ENCODE results near the gene PTX4.

PTX4 gene

DNA sequence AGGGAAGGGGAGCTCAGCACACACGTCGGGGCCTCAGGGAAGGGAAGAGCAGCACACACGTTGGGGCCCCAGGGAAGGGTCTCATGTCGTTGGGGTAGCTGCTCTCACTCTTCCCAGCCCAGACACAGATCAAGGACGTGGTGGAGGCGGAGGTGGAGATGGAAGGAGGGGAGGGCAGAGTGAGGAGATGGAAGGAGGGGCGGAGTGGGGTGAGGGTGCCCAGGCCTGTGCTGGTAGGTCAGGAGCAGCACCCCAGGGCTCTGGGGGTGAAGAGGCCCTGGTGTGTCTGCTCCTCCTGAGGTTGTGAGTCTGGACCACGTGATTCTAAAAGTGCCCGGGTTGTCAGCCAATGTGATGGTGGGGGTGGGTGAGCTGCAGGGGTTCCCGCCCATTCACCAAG lies 28.8 kb downstream of the PTX4 start:
- no peak for DNase-seq (ENCODE audit: low read depth in 2 of 2)

DNA sequence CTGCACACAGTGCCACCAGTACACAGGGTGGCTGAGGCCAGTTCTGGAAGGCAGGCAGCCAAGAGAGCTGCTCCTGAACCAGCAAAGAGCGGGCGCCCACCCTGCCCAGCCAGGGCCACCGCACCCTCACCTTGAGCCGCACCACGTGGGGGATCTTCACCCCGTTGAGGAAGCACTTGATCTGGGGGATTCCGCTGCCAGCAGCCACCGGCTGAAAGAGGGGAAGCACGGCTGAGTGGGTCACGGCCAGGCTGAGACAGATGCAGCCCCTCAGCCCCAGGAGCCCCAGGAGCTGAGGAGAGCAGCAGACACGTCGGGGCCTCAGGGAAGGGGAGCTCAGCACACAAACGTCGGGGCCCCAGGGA lies 29.8 kb downstream of the PTX4 start:
- no peak for DNase-seq (ENCODE audit: low read depth in 2 of 2)

DNA sequence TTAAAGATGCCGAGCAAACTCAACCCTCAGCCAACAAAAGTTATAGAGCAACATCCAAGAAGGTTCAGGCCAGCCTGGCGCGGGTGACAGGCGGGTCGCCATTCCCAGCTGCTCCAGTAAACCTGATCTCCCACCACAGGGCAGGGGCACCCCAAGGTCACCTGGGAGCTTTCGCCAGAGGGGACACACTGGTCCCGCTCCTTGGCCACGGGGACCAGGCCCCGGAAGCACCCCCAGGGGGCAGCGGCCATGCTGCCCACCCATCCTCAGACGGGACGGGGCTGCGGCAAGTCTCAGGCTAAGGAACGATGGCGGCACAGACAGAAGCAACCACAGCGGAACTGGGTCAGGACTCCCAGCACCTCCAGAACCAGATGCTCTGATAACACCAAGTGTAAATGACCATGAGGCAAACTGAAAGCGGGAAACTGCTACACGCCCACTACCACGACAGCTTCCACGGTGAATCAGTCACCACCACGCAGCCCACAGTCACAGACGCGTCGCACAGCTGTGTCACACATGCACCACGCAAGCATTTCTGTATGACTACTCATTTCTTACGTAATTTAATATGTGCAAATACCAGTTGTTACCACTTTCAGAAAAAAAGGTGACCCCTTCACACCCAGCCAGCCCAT lies 30.3 kb downstream of the PTX4 start:
- no peak for DNase-seq (ENCODE audit: low read depth in 2 of 2)

DNA sequence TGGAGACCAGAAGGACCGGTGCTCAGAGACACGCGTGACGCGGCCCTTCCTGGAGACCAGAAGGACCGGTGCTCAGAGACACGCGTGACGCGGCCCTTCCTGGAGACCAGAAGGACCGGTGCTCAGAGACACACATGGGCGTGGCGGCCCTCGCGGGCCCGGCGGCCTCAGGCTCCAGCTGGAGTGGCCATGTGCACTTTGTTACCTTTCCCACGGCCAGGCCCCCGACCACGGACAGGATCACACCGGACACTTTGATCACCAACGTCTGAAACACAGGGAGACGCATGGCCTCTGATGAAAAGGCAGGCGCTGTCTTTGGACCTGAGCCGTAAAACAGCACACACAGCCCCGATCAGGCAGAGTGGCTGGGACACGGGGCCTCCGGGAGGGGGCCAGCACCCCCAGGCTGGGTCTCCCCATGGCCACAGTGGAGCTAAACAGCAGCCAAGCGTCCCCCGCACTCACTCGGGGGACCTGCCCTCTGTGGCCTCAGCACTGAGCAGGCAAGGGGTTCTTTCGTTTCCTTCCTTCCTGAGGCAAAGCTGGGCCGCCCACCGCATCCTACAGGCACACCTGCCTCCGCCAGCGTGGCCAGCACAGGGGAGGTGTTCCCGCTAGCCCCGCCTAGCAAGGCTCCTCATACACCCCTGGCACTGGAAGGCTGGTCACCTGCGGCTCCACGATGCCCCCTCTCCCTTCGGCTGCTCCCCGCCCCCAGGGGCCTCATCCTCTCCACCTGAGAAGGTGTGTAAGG lies 31.1 kb downstream of the PTX4 start:
- no peak for DNase-seq (ENCODE audit: low read depth in 2 of 2)

DNA sequence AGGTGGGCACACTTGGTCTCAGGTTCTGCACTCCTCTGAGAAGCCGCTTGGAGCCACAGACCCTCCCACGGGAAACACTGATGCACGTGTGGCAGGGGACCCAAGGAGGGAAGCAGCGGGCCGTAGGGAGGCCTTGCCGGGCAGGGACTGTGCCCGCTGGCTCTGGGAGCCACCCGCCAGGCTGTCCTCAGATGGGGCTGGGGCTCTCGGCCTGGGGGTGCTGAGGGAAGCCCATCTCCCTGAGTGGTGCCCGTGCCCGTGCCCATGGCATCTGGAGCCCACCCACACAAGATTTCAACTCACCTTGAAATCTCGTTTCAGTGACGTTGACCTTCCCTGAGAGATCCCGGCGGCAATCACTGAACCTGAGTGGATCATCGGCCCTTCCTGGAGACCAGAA lies 31.8 kb downstream of the PTX4 start:
- no peak for DNase-seq (ENCODE audit: low read depth in 2 of 2)

DNA sequence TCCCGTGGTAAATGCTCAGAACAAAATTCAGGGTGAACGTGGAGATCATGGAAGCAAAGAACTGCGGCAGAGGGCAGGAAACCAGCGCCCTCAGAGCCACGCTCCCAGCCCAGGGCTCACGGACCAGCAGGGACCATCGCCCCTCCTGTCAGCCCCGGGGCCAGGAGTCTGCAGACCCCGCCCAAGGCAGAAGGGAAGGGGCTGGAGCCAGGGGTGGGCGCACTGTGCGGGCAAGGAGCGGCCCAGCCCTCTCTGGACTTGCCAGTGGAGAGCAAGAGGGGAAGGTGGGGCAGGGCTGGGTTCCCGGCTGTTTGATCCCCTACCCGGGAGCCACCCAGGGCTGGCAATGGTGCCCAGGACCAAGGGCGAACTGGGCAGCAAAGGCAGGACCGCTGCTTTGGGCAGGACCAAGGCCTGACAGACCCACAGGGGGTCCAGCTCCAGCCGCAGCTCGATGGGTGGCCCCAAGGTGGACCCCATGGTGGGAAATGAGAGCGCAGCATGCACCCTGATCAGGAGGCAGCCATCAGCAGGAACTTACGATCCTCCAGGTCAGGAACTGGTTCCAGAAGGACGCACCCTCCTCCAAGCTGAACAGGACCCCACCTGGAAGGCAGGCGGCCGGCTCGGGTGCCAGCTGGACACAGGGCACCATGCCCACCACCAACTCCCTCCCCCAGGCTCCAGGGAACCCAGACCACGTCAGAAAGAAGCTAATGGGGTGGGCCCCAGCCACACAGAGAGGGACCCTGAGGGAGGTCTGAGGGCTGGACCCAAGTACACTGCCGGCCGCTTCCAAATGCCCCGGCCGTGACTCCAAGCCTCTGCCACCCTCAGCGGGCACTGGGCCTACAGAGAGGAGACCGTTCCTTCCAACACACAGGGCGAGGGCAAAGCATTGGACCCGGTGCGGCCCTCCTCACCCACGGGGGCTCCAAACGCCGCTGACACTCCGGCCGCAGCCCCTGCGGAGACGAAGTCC lies 33.3 kb downstream of the PTX4 start:
- DNase-seq (ENCODE audit: low read depth in 2 of 2), result no peak

DNA sequence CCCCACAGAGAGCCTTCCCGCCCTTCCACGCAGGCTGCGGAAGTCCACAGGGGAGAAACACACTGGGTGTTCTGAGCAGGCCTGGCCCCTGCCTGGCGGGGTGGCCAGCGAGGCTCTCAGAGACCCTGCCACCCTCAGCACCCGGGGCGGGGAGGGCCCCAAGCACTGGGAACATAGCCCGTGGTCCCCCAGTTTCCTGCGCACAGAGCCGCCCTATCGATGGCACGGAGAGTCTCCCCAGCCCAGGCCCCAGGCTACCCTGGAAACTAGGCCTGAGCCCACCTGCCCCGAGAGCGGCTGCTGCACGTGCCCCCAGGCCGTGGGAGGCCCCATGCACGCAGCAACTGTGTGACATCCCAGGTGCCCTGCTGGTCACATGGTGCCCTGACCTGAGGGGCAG lies 34.2 kb downstream of the PTX4 start:
- DNase-seq (ENCODE audit: low read depth in 2 of 2), result no peak

DNA sequence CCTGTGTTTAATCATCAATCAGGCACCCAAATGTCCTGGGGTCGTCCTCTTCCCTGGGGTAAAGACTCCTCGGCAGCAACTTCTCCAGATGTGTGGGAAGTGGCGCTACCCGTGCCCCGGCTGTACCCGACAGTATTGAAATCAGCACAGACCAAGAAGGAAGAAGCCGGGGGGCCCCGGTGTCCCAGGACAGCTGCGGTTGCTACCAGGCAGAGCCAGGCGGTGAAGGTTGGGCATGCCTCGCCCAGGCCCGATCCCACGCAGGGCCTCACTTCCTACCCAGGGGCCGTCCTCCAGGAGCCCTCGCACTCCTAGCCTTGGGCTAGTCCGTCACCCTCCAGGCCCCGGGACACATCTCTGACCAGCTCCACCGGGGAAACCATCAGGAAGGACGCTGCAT lies 35.4 kb downstream of the PTX4 start:
- no peak for DNase-seq (ENCODE audit: low read depth in 2 of 2)

DNA sequence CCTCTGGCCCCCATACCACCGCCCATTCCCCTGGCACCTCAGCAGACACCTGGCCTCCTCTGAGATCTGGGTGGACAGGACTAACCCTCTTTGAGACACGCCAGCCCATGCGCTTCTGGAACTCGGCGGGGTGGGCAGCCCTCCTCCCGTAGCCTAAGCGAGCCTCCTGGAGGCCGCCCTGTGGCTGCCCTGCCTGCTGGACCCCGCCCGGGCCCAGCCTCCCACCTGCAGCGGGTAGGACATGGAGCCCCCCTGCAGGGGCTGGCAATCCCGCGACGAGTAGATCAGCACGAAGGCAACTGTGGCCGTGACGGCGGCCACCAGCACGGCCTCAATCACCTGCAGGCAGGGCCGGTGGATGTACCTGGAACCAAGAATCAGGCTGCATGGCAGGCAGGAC lies 36.2 kb downstream of the PTX4 start:
- DNase-seq (ENCODE audit: low read depth in 2 of 2), result no peak

DNA sequence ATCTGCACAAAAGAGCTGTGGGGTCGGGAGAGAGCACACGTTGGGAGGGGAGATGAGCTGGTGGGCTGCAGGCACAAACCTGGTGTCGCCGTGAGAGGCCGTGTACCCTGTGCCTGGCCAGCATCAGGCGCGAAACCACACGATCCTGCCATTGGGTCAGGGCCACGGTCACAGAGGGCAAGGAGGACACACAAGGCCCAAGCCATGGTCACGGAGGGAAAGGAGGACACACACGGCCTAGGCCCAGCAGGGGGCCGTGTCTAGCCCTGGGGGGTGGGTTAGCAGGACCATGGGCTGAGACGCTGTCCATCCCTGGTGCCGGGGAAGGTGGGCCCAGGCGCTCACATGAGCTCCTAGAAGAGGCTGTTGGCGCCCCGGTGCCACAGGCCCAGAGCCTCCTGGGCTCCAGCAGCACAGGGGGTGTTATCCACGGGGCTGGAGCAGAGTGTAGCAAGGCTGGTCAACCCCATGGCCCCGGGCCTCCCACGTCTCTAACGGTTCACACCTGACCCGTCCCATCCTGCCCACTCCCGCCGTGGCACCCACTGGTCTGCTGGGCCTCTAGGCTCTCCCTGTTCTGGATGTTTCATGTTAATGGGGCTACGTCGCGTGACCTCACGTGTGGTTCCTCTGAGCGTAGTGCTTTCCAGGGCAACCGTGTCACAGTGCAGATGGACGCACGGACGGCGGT lies 36.9 kb downstream of the PTX4 start:
- DNase-seq (ENCODE audit: low read depth in 2 of 2), result no peak

DNA sequence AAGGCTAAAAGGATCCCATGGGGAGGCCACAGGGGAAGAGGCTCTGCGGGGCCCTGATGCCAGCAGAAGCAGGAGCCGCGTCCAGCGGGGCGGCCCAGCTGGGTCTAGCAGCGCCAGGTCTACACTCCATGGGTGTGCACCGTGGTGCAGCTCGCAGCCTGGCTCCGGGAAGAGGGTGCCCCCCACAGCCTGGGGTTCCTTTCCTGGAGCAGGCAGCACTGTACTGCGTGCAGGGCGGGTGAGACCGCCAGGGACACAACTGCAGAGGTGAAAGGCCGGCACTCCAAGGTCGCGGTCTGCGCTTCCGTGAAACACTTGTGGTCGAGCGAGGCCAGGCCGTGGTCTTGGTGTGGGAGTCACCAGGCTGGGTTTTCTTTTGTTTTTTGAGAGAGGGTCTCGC lies 37.9 kb downstream of the PTX4 start:
- no peak for DNase-seq (ENCODE audit: low read depth in 2 of 2)

DNA sequence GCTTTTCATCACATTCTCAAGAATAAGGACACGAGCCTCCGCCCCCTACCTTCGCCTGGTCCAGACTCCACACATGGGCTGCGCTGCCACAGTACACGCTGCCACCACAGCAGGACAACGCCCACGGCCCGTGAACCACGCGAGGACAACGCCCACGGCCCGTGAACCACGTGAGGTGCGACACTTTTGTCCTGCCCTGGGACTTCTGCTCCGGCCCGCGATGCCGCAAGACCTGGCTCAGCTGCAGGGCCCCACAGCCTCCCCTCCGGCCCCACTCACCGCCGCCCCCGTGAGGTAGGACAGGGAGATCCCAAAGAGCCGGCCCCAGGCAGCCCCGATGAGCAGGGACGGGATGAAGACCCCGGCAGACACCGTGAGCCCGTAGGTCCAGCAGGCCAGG lies 38.5 kb downstream of the PTX4 start:
- no peak for DNase-seq (ENCODE audit: low read depth in 2 of 2)

DNA sequence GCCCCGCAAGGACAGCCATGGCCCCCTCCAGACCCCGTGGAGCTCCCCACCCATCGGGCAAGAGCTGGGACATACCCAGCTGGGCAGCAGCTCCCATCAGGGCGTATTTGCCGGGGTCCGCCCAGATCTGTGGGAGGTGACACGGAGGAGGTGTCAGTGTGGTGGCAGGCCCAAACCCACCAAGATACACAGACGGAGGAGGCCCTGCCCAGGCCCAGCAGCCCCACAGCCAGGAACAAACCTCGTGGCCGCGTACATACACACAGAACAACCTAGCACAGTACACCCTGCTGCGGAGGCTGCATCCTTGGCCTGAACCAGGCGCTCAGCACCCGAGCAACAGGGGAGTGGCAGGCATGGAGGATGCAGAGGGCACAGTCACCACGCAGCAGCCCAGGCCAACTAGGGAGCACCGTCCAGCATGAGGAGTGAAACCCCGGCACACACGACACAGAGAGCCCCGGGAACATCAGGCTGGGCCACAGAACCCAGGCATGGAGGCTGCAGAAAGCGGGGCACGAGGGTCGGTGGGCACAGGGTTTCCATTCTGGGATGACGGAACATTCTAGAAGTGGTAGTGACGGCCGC lies 39.4 kb downstream of the PTX4 start:
- no peak for DNase-seq (ENCODE audit: low read depth in 2 of 2)

DNA sequence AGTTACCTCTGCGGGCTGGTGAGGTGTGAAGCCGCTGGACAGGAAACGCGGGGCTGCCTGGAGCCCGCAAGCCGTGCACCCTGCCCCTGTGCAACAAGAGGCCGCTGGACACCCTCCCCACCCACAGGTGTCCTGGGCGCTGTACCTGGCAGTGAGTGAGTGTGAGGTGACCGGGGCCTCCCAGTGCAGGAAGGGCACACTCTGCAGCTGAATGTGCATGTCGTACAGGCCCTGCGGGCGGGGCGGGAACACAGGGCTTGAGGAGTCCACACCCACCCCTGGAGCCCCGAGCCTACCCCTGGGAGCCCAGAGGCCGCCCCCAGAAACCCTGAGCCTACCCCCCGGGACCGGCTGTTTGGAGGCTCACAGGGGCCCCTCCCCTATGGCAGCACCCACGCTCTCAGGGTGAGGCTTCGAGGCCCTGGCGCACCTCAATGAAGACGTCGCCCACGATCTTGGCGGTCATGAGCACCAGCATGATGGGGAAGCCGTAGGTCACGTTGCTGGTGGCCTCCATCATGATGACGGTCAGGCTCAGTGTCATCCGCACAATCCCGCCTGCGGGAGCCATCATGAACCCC lies 40.1 kb downstream of the PTX4 start:
- no peak for DNase-seq (ENCODE audit: low read depth in 2 of 2)

DNA sequence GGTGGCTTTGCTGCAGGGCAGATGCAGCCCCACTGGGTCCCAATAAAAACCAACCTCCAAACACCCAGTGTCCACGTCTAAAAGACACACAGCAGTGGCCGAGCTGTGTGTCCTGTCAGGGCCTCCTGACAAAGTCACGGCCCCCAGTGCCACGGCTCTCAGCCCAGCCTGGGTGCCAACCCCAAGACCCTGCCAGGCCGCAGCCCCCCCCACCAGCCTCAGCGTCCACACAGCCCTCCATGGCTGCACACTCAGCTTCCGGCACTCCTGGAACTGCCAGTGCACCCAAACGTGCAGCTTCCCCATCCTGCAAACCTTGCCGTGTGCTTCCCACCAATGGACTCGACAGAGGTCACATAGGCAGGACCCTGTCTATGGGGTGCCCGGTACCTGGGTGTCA lies 40.8 kb downstream of the PTX4 start:
- DNase-seq (ENCODE audit: low read depth in 2 of 2), result no peak

DNA sequence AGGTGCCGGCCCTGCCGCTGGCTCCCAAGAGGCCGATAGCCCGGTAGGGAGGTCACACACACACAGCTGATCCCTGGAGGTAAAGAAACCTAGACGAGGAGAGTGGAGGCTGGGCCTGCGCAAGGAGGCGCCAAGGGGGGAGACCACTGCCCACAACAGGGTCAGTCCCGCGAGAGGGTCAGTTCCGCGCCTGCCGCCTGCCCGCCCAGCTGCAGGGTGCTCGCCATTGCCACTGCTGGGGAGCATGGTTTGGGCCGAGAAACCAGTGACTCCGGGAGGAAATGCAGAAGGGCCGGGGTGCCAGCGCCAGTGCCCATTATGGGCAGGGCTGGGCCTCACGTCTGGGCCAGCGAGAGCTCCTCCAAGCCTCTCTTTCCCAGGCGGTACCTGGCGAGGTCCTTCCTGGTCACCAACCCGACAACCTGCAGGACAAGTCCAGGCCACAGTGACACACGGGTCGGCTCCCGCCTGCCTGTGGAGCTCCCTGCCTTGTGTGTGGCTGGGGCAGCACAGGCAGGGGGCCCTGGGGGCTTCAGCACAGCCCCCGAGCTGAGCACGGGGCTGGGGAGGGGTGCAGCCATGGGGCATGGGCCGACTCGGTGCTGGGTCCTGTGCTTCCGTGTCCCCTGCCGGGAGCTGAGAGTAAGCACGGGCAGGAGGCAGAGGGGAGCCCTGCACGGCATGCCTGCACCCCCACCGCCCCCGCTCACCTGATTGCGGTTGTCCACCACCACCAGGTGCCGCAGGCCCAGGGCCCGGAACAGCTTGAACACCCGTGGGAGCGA lies 42.3 kb downstream of the PTX4 start:
- DNase-seq (ENCODE audit: low read depth in 2 of 2), result no peak

DNA sequence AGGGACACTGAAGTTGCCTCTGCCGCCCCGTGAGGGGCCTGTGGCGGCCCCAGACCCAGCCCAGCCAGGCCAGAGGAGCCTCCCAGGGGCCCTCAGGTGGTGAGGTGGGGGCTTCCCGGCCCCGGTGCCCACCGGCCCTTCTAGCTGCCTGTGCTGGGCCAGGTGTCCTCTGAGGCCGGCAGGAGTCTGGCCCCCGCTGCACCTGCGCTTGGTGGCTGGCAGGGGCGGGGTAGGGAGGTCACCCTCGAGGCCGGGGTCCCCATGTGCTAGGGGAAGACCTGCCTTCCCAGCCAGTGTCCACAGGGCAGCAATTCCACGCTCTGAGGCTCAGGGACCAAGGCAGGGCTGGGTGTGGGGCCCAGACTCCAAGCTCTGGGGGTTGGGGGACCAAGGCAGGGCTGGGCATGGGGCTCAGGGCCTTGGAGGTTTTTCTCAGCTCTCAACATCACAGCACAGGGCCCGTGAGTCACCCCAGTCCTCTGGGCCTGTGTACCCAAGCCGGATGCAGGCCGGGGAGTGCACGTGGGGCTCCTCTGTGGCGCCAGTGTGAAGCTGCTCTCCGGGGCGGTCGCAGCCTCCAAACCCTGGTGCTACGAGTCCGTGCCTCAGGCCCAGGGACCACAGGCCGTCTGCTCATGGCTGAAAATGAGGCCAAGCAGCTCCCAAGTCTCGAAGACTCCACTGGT lies 43.1 kb downstream of the PTX4 start:
- no peak for DNase-seq (ENCODE audit: low read depth in 2 of 2)

DNA sequence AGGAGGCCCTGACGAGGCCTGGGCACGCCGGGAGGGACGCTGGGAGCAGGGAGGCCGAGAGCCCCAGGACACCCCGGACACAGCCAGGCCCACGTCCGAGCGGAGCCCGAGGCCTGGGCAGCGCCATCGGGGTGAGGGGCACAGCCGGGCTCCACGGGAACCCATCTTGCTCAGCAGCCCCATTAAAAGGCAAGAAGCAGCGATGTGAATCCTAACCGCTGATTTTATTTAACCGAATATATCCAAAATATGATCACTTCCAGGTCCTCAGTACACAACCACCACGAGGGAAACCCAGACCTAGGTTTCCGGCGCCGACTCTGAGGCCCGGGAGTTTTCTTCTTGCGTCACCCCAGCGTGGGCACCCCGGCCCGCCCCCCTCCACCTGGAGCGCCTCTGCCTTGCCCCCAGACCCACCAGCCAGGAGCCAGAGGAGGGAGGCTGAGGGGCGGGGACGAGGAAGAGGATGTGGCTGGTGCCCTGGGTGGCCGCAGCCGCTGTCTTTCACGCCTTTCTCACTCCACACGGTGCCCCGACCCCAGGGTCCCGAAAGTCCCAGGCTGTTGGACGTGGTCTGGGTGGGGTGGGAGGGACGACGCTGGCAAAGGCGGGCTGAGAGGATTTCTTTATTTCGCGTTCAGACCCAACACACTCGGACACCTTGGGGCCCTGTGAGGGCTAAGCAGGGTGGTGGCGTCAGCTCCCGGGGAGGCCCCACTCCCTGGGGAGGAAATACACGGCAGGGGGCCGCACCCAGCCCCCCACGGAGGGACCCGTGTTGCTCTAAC lies 43.8 kb downstream of the PTX4 start:
- no peak for DNase-seq (ENCODE audit: low read depth in 2 of 2)

Data from stimulated activated CD4-positive, alpha-beta T cell treated with anti-CD3 and anti-CD28 coated beads, Interleukin-1b, Interleukin-23, amount 100 ng/mL, for 1 hour (primary cell).